ENCODE measurements around the gene RPL7A.

The RPL7A gene

DNA sequence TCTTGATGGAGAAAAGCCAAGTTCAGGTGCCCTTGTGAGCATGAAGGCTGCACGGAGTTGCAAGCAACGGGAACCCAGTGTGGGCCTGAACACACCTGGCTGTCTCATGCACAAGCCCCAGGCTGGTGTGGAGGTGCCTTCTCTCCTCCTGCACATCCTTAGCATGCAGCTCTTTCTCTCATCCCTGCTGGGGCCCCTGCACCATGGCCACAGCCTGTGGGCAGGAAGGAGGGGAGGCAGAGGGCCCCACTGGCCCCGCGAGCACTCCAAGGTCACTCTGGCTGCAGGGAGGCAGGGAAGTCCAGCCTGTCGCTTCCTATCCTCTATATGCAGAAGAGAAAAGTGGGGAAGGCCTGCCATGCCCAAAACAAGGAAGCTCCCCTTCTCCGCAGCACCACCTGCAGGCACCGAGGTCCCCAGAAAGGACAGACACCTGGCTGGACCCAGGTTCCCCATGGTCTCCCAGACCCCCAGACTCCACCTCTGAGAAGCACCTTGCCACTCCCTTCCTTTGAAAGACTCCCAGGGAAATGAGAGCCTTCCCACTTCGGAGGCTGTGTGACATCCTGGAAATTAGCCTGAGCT, 46.8 kb downstream of the RPL7A start:
- TF ChIP-seq CTCF (IDR thresholded peaks at IDR 0.05) = no peak
- peaks cover 0 to under 1% (median 0%) of the 10 kb centered on the region in 3 donors for H3K36me3 ChIP-seq
- no peaks in the 10 kb centered on the region for H3K9me3 ChIP-seq
- H3K27ac ChIP-seq = no peak overlapping the region
- H3K27me3 ChIP-seq = peaks cover 0 to 34% of the 10 kb centered on the region in 2 donors
- intact Hi-C loops (cut with DNase I; ENCODE audit: low total_unique reads) = no loop called here
- no peaks in the 10 kb centered on the region for H3K4me1 ChIP-seq
- no peak for DNase-seq
- H3K4me3 ChIP-seq = no peak overlapping the region

GRCh38 chr9:133396952-133397351, 48.9 kb downstream of the RPL7A start:
- no peak overlapping the region for H3K4me3 ChIP-seq
- H3K4me1 ChIP-seq = no peaks in the 10 kb centered on the region
- DNase-seq = no peak
- H3K9me3 ChIP-seq = no peaks in the 10 kb centered on the region
- intact Hi-C loops (cut with DNase I; ENCODE audit: low total_unique reads) = no loop called here
- peaks cover 0 to 18% (median 0%) of the 10 kb centered on the region in 3 donors for H3K36me3 ChIP-seq
- H3K27me3 ChIP-seq = peaks cover 0 to 23% of the 10 kb centered on the region in 2 donors
- no peak overlapping the region for H3K27ac ChIP-seq
- no peak for TF ChIP-seq CTCF (IDR thresholded peaks at IDR 0.05)

DNA sequence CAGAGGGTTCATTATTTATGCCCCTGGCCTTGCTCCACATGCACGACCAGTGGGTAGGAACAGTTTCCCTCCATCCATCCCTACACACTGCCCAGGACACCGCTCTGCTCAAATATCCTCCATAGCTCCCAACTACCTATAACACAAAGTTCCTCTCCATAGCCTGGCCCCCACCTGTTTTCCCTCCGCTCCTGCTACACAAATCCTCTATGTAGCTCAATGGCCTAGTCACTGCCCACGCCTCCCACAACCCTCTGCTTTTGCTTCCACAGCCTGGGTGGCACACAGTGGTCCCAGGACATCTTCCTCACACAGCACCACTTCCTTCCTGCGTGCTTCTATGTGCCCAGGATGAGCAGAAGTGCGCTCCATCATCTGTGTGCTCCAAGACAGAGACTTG, 49.4 kb downstream of the RPL7A start:
- DNase-seq = no peak
- H3K27ac ChIP-seq = no peak overlapping the region
- intact Hi-C loops (cut with DNase I; ENCODE audit: low total_unique reads) = no loop called here

GRCh38 chr9:133397895-133398294, 49.9 kb downstream of the RPL7A start:
- no peaks in the 10 kb centered on the region for H3K9me3 ChIP-seq
- peaks cover 0 to 27% (median 0%) of the 10 kb centered on the region in 3 donors for H3K36me3 ChIP-seq
- no peak for TF ChIP-seq CTCF (IDR thresholded peaks at IDR 0.05)
- H3K4me1 ChIP-seq = no peaks in the 10 kb centered on the region
- H3K27ac ChIP-seq = no peak overlapping the region
- intact Hi-C loops (cut with DNase I; ENCODE audit: low total_unique reads) = no loop called here
- no peak overlapping the region for H3K4me3 ChIP-seq
- peaks cover 0 to 21% of the 10 kb centered on the region in 2 donors for H3K27me3 ChIP-seq
- no peak for DNase-seq

More for the DNA sequence above, 49.4 kb downstream of the RPL7A start:
- peaks cover 0 to 23% of the 10 kb centered on the region in 2 donors for H3K27me3 ChIP-seq
- H3K4me1 ChIP-seq = no peaks in the 10 kb centered on the region
- no peaks in the 10 kb centered on the region for H3K9me3 ChIP-seq
- no peak overlapping the region for H3K4me3 ChIP-seq
- peaks cover 0 to 22% (median 0%) of the 10 kb centered on the region in 3 donors for H3K36me3 ChIP-seq
- TF ChIP-seq CTCF (IDR thresholded peaks at IDR 0.05) = no peak

DNA sequence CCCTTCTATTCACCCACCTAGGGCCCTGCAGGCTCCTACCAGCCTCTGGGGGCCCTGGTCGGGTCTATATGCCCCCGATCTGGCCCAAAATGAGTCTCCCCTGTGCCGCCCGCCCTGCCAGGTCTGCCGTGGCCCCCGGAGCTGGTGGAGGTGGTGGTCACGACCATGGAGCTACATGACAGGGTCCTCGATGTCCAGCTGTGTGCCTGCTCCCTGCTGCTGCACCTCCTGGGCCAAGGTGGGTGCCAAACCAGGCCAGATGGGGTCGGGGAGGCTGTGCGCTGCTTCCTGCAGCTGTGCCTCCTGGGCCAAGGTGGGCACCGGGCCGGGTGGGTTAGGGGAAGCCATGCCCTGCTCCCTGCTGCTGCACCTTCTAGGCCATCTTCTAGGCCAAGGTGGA, 52.3 kb downstream of the RPL7A start:
- H3K36me3 ChIP-seq = peaks cover 6 to 51% (median 7%) of the 10 kb centered on the region in 3 donors
- DNase-seq = no peak
- intact Hi-C loops (cut with DNase I; ENCODE audit: low total_unique reads) = no loop called here
- H3K9me3 ChIP-seq = no peaks in the 10 kb centered on the region
- no peak overlapping the region for H3K4me3 ChIP-seq
- no peaks in the 10 kb centered on the region for H3K4me1 ChIP-seq
- no peak overlapping the region for H3K27ac ChIP-seq
- no peak for TF ChIP-seq CTCF (IDR thresholded peaks at IDR 0.05)
- H3K27me3 ChIP-seq = peaks cover 0 to 4% of the 10 kb centered on the region in 2 donors

All from tibial artery (tissue), 4 donors.